NCI-H510A (cell line): Measurements from ENCODE around the gene BOD1L1.

Source experiments
- DNase-seq: peaks from one replicate; lab custom pipeline; 2025; lab: John Stamatoyannopoulos, UW

BOD1L1 gene

GRCh38 chr4:13539047-13539618 lies 88.4 kb downstream of the BOD1L1 start:
- DNase-seq: no peak

GRCh38 chr4:13538427-13538973 lies 89.0 kb downstream of the BOD1L1 start:
- no peak for DNase-seq

- no peak for DNase-seq
Observed at GRCh38 chr4:13537832-13538177, 89.7 kb downstream of the BOD1L1 start.

- DNase-seq: no peak
Observed at GRCh38 chr4:13537011-13537831, 90.3 kb downstream of the BOD1L1 start.

- no peak for DNase-seq
Observed at GRCh38 chr4:13536607-13537006, 90.9 kb downstream of the BOD1L1 start.

GRCh38 chr4:13535708-13536361 lies 91.7 kb downstream of the BOD1L1 start:
- peak; percentile 0 for DNase-seq

GRCh38 chr4:13535118-13535517 lies 92.4 kb downstream of the BOD1L1 start:
- DNase-seq: no peak

- DNase-seq: no peak
Observed at GRCh38 chr4:13534344-13535063, 93.0 kb downstream of the BOD1L1 start.

GRCh38 chr4:13533670-13534343 lies 93.7 kb downstream of the BOD1L1 start:
- no peak for DNase-seq

GRCh38 chr4:13531625-13531998 lies 95.9 kb downstream of the BOD1L1 start:
- DNase-seq: no peak

- no peak for DNase-seq
Observed at GRCh38 chr4:13530823-13531624, 96.5 kb downstream of the BOD1L1 start.

GRCh38 chr4:13529128-13529919 lies 98.2 kb downstream of the BOD1L1 start:
- no peak for DNase-seq

GRCh38 chr4:13528821-13529127 lies 98.8 kb downstream of the BOD1L1 start:
- no peak for DNase-seq

- DNase-seq: no peak
Observed at GRCh38 chr4:13527981-13528820, 99.3 kb downstream of the BOD1L1 start.

GRCh38 chr4:13527192-13527980 lies 100.1 kb downstream of the BOD1L1 start:
- no peak for DNase-seq

- DNase-seq: no peak
Observed at GRCh38 chr4:13526658-13527057, 100.9 kb downstream of the BOD1L1 start.

- no peak for DNase-seq
Observed at GRCh38 chr4:13525606-13526281, 101.8 kb downstream of the BOD1L1 start.
